ENCODE data around the gene TINCR.
"Not testable (repeated sequence)": the region's sequence is repeated elsewhere in the genome, so short reads cannot be mapped to it uniquely, and the experiment has no call there.

TINCR gene

DNA sequence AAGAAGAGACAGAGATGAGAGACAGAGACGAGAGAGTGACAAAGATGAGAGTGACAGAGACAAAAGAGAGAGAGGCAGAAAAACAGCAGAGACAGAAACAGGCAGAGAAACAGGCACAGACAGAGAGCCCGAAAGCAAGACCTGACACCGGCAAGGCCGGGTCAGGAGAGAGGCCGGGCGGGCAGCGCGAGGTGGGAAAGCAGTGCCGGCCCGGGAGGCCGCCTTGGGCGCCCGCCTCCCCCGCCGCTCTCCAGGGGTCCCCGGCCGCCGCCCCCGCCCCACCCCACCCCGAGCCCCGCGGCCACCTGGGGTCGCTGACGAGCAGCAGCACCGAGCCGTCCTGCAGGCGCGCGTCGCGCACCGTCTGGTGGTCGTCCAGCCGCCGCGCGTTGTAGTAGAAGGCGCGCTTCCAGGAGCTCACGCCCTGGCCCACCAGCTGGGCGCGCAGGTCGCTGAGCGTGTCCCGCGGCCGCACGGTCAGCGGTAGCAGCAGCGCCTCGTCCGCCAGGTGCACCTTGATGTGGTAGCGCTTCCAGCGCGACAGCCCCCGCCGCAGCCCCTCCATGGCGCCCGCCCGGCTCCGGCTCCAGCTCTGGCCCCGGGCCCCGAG is at the start of gene TINCR:
TINCR (minus strand) TSS at position 594 of the 610 bp plus-strand sequence.
- TF ChIP-seq, protein P1, sequence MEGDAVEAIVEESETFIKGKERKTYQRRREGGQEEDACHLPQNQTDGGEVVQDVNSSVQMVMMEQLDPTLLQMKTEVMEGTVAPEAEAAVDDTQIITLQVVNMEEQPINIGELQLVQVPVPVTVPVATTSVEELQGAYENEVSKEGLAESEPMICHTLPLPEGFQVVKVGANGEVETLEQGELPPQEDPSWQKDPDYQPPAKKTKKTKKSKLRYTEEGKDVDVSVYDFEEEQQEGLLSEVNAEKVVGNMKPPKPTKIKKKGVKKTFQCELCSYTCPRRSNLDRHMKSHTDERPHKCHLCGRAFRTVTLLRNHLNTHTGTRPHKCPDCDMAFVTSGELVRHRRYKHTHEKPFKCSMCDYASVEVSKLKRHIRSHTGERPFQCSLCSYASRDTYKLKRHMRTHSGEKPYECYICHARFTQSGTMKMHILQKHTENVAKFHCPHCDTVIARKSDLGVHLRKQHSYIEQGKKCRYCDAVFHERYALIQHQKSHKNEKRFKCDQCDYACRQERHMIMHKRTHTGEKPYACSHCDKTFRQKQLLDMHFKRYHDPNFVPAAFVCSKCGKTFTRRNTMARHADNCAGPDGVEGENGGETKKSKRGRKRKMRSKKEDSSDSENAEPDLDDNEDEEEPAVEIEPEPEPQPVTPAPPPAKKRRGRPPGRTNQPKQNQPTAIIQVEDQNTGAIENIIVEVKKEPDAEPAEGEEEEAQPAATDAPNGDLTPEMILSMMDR (conservative IDR thresholded peaks at IDR 0.05): no peak
- no peak for TF ChIP-seq ZFX (IDR thresholded peaks at IDR 0.05)
- no peak within 1 kb of the TSS for H3K27ac ChIP-seq

DNA sequence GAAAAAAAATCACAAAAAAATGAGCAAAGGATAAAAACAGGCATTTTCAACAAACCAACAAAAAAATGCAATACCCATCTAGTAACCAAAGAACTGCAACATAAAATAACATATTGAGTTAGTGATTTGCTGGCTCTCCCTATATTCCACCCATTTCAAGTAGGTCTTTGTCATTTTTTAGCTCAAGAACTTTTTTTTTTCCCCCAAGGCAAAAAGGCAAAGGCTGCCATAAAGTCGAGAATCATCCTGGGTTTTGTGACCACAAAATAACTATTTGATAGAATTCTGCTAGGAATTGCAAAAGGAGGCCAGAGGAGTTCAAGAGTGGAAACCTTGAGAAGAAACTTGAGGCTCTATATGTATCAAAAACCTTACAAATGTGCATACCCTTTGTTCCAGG is 49.3 kb upstream of the TINCR start:
- TF ChIP-seq ZFX (IDR thresholded peaks at IDR 0.05): no peak
- TF ChIP-seq, protein P1 (conservative IDR thresholded peaks at IDR 0.05): no peak
- no peak overlapping the region for H3K27ac ChIP-seq

DNA sequence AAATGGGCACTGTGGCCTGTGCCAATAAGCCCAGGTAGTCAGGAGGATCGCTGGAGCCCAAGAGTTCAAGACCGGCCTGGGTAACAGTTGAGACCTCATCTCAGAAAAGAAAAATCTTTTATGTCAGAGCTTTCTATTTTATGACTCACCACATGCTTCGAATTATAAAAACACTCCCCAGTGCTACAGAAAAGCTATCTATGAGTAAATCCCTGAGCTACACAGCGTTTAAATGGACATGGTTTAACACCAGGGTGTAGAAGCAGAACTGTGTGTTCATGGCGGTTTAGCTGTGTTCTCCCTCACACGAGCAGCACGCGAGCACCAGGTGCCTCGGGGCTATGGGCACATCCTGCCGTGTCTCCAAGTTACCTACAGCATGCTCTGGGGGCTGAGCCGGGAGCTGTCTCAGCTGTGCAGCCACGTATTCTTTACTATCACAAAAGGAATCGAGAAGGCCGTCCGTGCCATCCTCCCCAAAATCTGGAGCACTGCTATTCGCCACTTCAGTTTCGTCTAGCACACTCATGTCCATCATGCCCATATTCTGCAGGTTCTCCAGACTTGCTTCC is 48.1 kb upstream of the TINCR start:
- TF ChIP-seq, protein P1 (conservative IDR thresholded peaks at IDR 0.05): no peak
- no peak for TF ChIP-seq ZFX (IDR thresholded peaks at IDR 0.05)
- H3K27ac ChIP-seq: no peak overlapping the region

DNA sequence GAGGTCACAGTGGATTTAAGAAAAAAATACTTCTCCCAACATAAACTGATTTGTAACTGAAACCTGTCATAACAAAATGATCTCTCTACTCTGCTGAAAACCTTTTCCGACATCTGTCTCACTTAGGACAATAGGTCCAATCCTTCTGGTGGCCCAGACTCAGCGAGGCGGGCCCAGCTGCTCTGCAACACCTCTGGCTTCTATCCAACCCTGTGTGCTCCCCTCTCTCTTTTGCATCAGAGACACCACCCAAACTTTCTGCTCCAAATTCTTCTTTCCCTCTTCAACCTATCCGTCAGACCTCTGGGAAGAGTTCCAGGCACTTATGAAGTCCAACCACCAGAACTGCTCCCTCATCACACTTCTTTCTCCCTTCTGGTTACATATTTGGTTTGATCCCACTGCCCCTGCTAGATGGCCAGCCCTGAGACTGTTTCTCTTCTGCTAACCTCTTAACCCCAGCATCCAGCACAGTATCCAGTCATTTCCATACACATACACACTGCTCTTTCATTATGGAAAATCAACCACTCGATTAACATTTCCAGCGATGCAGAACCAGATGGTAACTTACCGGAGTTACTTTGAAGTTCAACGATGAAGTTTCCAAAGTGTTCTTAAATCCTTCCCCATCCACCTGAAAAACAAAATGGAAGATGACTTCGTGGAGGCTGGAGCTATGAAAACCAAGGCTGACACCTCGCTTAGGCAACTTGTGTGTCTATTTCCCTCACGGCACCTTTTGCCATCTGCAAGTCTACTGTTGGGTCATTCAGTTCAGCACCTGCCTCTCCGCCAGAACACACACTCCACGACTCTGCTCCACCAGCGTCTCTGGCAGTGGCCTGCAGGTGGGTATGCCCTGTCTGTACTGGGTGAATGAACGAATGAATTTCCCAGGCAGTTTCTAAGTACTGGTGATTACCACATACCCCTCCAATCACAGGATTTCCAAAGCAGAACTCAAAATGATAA is 45.4 kb upstream of the TINCR start:
- TF ChIP-seq, protein P1 (conservative IDR thresholded peaks at IDR 0.05): no peak
- no peak for TF ChIP-seq ZFX (IDR thresholded peaks at IDR 0.05)
- no peak overlapping the region for H3K27ac ChIP-seq

DNA sequence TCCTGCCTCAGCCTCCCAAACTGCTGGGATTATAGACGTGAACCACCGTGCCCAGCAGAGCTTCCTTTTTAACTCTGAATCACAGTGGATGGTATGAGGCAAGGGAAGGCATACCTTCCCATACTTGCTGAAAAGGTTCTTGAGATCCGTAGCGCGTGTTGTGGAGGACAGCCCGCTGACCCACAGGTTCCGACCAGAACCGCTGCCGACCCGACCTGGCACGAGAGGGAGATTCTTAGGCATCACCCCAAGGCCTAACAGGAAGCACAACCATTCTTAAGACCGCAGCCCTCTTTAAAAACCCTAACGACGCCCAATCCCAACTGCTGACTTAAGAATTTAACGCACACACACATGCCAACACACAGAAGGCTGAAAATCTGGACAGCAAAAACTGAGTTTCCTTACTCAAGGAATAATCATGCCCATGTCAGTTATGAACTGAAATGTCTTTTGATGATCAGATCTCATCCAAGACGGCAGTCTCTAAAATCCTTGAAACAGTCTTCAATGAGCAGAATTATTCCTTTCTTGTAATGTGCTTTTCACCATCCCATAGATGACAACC is 42.2 kb upstream of the TINCR start:
- no peak overlapping the region for H3K27ac ChIP-seq
- no peak for TF ChIP-seq ZFX (IDR thresholded peaks at IDR 0.05)
- TF ChIP-seq, protein P1 (conservative IDR thresholded peaks at IDR 0.05): no peak

DNA sequence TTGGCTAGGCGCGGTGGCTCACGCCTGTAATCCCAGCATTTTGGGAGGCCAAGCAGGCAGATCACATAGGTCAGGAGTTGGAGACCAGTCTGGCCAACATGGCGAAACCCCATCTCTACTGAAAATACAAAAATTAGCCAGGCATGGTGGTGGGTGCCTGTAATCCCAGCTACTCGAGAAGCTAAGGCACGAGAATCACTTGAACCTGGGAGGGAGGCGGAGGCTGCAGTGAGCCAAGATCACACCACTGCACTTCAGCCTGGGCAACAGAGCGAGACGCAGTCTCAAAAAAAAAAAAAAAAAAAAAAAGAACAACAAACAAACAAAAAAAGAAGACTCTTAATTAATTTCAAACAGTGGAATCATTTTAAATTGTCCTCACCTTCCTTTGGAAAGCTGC is 41.0 kb upstream of the TINCR start:
- H3K27ac ChIP-seq: not testable (repeated sequence)

DNA sequence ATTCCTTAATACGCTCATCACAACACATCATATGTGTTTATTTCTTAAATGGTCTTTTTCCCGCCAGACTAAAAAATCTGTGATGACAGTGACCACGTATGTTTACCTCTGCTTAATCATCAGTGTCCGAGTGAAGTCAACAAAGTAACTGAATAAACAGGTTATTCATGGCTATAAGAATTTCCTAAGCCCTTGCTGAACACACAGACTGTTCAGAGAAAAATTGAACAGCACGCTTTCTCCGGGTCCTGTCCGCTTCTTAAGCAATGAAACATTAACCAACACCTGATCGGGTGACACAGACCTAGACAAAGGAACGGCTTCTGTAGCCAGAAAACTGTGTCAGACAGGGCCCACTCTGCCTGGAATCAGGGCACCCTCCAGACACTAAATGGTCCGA is 40.5 kb upstream of the TINCR start:
- TF ChIP-seq, protein P1 (conservative IDR thresholded peaks at IDR 0.05): no peak
- no peak for TF ChIP-seq ZFX (IDR thresholded peaks at IDR 0.05)
- no peak overlapping the region for H3K27ac ChIP-seq
